Measurements from ENCODE around the gene SFXN3. TPM values are rescaled to one million over a fixed set of nuclear protein-coding genes. Genes with fewer than 3 reads are reported as not detected.
A peak's percentile ranks its signal among the peaks of the same experiment; 100 is the strongest.

Gene SFXN3
- total RNA-seq, 1 experiment from 2014 or later: 2.8 TPM

GRCh38 chr10:100987685-100988049 is 43.4 kb upstream of the SFXN3 start:
- no peaks in the 10 kb centered on the region for H4K20me1 ChIP-seq (ENCODE audit: control insufficient read depth, insufficient read depth, insufficient read length)
- no peak overlapping the region for H4K8ac ChIP-seq (replicated peaks; ENCODE audit: insufficient read length, low read depth, low read length)
- no peak for DNase-seq
- no peak overlapping the region for H2AK5ac ChIP-seq (ENCODE audit: insufficient read length, low read length)
- no peak overlapping the region for H4K5ac ChIP-seq (ENCODE audit: insufficient read length, low read depth, low read length)
- no peaks in the 10 kb centered on the region for H3K27me3 ChIP-seq (ENCODE audit: insufficient read depth, low read length)
- no peak overlapping the region for H3K18ac ChIP-seq (ENCODE audit: insufficient read length, low read depth, low read length)
- no peak overlapping the region for H3K14ac ChIP-seq (ENCODE audit: insufficient read depth, low read length)
- H3K4me1 ChIP-seq (ENCODE audit: insufficient read depth, low read length): no peaks in the 10 kb centered on the region; the same call in 1 of the 2 replicates
- H3K4ac ChIP-seq (ENCODE audit: low read depth, low read length): no peak overlapping the region
- peak overlapping the region; percentile 94 for H3K4me2 ChIP-seq (ENCODE audit: insufficient read depth, insufficient read length, low read length)
- H3K56ac ChIP-seq (ENCODE audit: insufficient read length, low read depth, low read length): no peak overlapping the region
- H2BK12ac ChIP-seq (ENCODE audit: insufficient read length, low read depth, low read length): no peak overlapping the region
- peaks cover 29 to 42% (median 42%) of the 10 kb centered on the region in 3 experiments; a peak in 6 of 7 replicates for H3K36me3 Mint-ChIP-seq (ENCODE audit: insufficient read depth in 1 of 3, low read depth in 3 of 3)
- H3K27me3 Mint-ChIP-seq (ENCODE audit: low read depth): no peaks in the 10 kb centered on the region
- peaks cover 17% of the 10 kb centered on the region; the same call in 1 of the 2 replicates for H3K79me2 ChIP-seq (ENCODE audit: insufficient read depth, low read length)
- H2AFZ ChIP-seq (ENCODE audit: low read length): no peak overlapping the region
- H3K4me3 Mint-ChIP-seq: peak overlapping the region; percentile 96 to 98
- no CpG with 5 or more reads among the region's 15 CpGs for WGBS (ENCODE audit: extremely low coverage, insufficient read length, low lambda C conversion rate)
- no peak overlapping the region for H2BK20ac ChIP-seq (ENCODE audit: low read depth, low read length, poor library complexity, severe bottlenecking)
- no peak overlapping the region for H4K91ac ChIP-seq (ENCODE audit: insufficient read length, low read depth, low read length)
- H2BK5ac ChIP-seq (ENCODE audit: insufficient read length, low read length): no peak overlapping the region
- no peaks in the 10 kb centered on the region for H3K9me3 ChIP-seq (ENCODE audit: control insufficient read depth, low read depth, low read length)
- no peak overlapping the region for H2BK15ac ChIP-seq (ENCODE audit: low read depth, low read length)
- no peak for TF ChIP-seq CTCF (conservative IDR thresholded peaks at IDR 0.05)
- peaks cover 8% of the 10 kb centered on the region for H3K23me2 ChIP-seq (ENCODE audit: insufficient read length, low read depth, low read length, poor library complexity, severe bottlenecking)
- H3K9ac ChIP-seq (ENCODE audit: extremely low read depth, insufficient read length, low read length): peak overlapping the region; percentile 84
- no peak overlapping the region for H3T11ph ChIP-seq (ENCODE audit: low read length)
- H3K4me1 Mint-ChIP-seq: peaks cover 9 to 16% of the 10 kb centered on the region in 2 experiments
- H3K9me3 Mint-ChIP-seq: peaks cover 0 to 2% of the 10 kb centered on the region in 2 experiments; a peak in 3 of 5 replicates
- no peak overlapping the region for H2BK120ac ChIP-seq (ENCODE audit: low read depth, low read length, poor library complexity, severe bottlenecking)
- peaks cover 14% of the 10 kb centered on the region for H3K79me1 ChIP-seq (ENCODE audit: insufficient read depth, low read depth, low read length, poor library complexity, severe bottlenecking)
- no peak overlapping the region for H3K27ac ChIP-seq (ENCODE audit: insufficient read length, low read depth, low read length)
- peak overlapping the region; percentile 55 to 98 (median 96) for H3K27ac Mint-ChIP-seq
- no peak overlapping the region for H3K23ac ChIP-seq (ENCODE audit: insufficient read length, low read depth, low read length)

Measured in H9 (cell line).